Prostate gland (tissue), 2 donors: ENCODE results near the gene TMTC2.

Experiments
- POLR2A ChIP-seq: fragments of 450-650 bp; IDR thresholded peaks from one replicate; pipeline ENCODE4 v1.6.1; 2016; ENCODE audit warnings: antibody characterized with exemption, mild to moderate bottlenecking
- TF ChIP-seq, protein P1 (sequence below), 4 experiments: fragments of 200-600 bp in 2 of 4; fragments of 450-650 bp in 2 of 4; sonication (generic) in 2 of 4; IDR thresholded peaks; 1 replicate in 3 of 4; 2 replicates in 1 of 4; pipeline ENCODE4 v1.5.1; 2016 to 2019; ENCODE audit warnings: antibody characterized with exemption in 4 of 4, mild to moderate bottlenecking in 2 of 4, moderate library complexity in 2 of 4

DNA sequence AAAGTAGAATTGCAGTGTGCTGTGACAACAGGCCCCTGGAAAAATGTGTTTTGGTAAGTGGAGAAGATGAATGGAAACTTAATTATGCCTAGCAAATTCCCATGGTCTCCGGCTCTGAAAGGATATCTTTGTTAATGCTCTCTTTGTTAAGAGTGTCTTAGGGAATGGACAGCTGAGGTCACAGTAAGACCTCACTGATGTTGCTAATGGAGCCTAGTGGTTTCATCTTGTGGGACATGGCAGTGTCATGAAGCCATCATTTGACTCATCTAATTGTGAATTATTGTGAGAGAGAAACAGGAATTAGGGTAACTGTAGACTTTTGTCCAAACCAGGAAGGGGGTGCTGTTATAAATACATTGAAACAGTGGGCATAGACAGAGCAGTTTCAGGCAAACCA is 330.3 kb downstream of the TMTC2 start:
- TF ChIP-seq, protein P1, sequence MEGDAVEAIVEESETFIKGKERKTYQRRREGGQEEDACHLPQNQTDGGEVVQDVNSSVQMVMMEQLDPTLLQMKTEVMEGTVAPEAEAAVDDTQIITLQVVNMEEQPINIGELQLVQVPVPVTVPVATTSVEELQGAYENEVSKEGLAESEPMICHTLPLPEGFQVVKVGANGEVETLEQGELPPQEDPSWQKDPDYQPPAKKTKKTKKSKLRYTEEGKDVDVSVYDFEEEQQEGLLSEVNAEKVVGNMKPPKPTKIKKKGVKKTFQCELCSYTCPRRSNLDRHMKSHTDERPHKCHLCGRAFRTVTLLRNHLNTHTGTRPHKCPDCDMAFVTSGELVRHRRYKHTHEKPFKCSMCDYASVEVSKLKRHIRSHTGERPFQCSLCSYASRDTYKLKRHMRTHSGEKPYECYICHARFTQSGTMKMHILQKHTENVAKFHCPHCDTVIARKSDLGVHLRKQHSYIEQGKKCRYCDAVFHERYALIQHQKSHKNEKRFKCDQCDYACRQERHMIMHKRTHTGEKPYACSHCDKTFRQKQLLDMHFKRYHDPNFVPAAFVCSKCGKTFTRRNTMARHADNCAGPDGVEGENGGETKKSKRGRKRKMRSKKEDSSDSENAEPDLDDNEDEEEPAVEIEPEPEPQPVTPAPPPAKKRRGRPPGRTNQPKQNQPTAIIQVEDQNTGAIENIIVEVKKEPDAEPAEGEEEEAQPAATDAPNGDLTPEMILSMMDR (IDR thresholded peaks at IDR 0.05): no peak
- TF ChIP-seq POLR2A: no peak
